ENCODE results near the gene PLAU. TPM values are rescaled to one million over a fixed set of nuclear protein-coding genes. Genes with fewer than 3 reads are reported as not detected.

The PLAU gene
- total and polyA plus RNA-seq, 2 experiments from 2014 or later: 13.3 to 17.5 TPM

GRCh38 chr10:73871295-73872189, 39.4 kb upstream of the PLAU start:
- Histone ChIP-seq H3F3A (replicated peaks; ENCODE audit: low read depth) (peaks cover 25% of the 10 kb centered on the region; the same call in 1 of the 2 replicates), H2AFZ (no peak overlapping the region), H3K4me3 (no peak overlapping the region), H3K4me1 (ENCODE audit: insufficient read depth) (peaks cover 19% of the 10 kb centered on the region), H3K27me3 (ENCODE audit: insufficient read depth) (peaks cover 7% of the 10 kb centered on the region; the same call in 1 of the 2 replicates), H4K20me1 (replicated peaks; ENCODE audit: insufficient read depth) (peaks cover 31% of the 10 kb centered on the region; the same call in 1 of the 2 replicates), H3K9me2 (ENCODE audit: insufficient read depth) (no peaks in the 10 kb centered on the region), H3K36me3 (ENCODE audit: insufficient read depth) (no peaks in the 10 kb centered on the region), H3K4me2 (no peak overlapping the region), H3K27ac (ENCODE audit: low read depth) (no peak overlapping the region), H3K79me2 (replicated peaks; ENCODE audit: insufficient read depth) (peaks cover 59% of the 10 kb centered on the region)
- peak overlapping the region; percentile 7; the same call in 1 of the 2 replicates for H3K27ac Mint-ChIP-seq
- peaks cover 49% of the 10 kb centered on the region for H3K4me1 Mint-ChIP-seq
- TF ChIP-seq ZNF114 (CRISPR knock-in tag; IDR thresholded peaks at IDR 0.05) (no peak), NANOG (IDR thresholded peaks at IDR 0.05; ENCODE audit: borderline replicate concordance) (no peak)
- H3K4me3 Mint-ChIP-seq: peak overlapping the region; percentile 81; the same call in 1 of the 3 replicates
- no peak for ATAC-seq
- no peaks in the 10 kb centered on the region for H3K9me3 Mint-ChIP-seq
- peaks cover 23% of the 10 kb centered on the region for H3K27me3 Mint-ChIP-seq (ENCODE audit: insufficient read depth, low read depth, poor library complexity)
- H3K36me3 Mint-ChIP-seq (ENCODE audit: low read depth): peaks cover 47% of the 10 kb centered on the region
- DNase-seq (ENCODE audit: low spot score): no peak

- no peak; the same call in 2 of the 3 replicates for ATAC-seq
- no peak overlapping the region for H3K4me2 ChIP-seq
- peaks cover 31% of the 10 kb centered on the region; the same call in 1 of the 2 replicates for H4K20me1 ChIP-seq (replicated peaks; ENCODE audit: insufficient read depth)
Observed at GRCh38 chr10:73872190-73872710, 38.7 kb upstream of the PLAU start.

More at GRCh38 chr10:73872190-73872710, 38.7 kb upstream of the PLAU start:
- Mint-ChIP-seq H3K4me3 (peak overlapping the region; percentile 81), H3K36me3 (ENCODE audit: low read depth) (peaks cover 40% of the 10 kb centered on the region), H3K9me3 (no peaks in the 10 kb centered on the region), H3K27ac (no peak overlapping the region), H3K27me3 (ENCODE audit: insufficient read depth, low read depth, poor library complexity) (peaks cover 18% of the 10 kb centered on the region), H3K4me1 (peaks cover 42% of the 10 kb centered on the region)
- Histone ChIP-seq H3F3A (replicated peaks; ENCODE audit: low read depth) (peaks cover 18% of the 10 kb centered on the region; the same call in 1 of the 2 replicates), H3K36me3 (ENCODE audit: insufficient read depth) (no peaks in the 10 kb centered on the region), H3K27ac (ENCODE audit: low read depth) (no peak overlapping the region), H3K27me3 (ENCODE audit: insufficient read depth) (peaks cover 7% of the 10 kb centered on the region; the same call in 1 of the 2 replicates), H3K4me3 (peak overlapping the region; percentile 26; the same call in 1 of the 2 replicates), H3K79me2 (replicated peaks; ENCODE audit: insufficient read depth) (peaks cover 52% of the 10 kb centered on the region), H3K4me1 (ENCODE audit: insufficient read depth) (peaks cover 13% of the 10 kb centered on the region), H3K9me2 (ENCODE audit: insufficient read depth) (no peaks in the 10 kb centered on the region), H2AFZ (no peak overlapping the region)
- DNase-seq (ENCODE audit: low spot score): no peak
- TF ChIP-seq, protein P1, sequence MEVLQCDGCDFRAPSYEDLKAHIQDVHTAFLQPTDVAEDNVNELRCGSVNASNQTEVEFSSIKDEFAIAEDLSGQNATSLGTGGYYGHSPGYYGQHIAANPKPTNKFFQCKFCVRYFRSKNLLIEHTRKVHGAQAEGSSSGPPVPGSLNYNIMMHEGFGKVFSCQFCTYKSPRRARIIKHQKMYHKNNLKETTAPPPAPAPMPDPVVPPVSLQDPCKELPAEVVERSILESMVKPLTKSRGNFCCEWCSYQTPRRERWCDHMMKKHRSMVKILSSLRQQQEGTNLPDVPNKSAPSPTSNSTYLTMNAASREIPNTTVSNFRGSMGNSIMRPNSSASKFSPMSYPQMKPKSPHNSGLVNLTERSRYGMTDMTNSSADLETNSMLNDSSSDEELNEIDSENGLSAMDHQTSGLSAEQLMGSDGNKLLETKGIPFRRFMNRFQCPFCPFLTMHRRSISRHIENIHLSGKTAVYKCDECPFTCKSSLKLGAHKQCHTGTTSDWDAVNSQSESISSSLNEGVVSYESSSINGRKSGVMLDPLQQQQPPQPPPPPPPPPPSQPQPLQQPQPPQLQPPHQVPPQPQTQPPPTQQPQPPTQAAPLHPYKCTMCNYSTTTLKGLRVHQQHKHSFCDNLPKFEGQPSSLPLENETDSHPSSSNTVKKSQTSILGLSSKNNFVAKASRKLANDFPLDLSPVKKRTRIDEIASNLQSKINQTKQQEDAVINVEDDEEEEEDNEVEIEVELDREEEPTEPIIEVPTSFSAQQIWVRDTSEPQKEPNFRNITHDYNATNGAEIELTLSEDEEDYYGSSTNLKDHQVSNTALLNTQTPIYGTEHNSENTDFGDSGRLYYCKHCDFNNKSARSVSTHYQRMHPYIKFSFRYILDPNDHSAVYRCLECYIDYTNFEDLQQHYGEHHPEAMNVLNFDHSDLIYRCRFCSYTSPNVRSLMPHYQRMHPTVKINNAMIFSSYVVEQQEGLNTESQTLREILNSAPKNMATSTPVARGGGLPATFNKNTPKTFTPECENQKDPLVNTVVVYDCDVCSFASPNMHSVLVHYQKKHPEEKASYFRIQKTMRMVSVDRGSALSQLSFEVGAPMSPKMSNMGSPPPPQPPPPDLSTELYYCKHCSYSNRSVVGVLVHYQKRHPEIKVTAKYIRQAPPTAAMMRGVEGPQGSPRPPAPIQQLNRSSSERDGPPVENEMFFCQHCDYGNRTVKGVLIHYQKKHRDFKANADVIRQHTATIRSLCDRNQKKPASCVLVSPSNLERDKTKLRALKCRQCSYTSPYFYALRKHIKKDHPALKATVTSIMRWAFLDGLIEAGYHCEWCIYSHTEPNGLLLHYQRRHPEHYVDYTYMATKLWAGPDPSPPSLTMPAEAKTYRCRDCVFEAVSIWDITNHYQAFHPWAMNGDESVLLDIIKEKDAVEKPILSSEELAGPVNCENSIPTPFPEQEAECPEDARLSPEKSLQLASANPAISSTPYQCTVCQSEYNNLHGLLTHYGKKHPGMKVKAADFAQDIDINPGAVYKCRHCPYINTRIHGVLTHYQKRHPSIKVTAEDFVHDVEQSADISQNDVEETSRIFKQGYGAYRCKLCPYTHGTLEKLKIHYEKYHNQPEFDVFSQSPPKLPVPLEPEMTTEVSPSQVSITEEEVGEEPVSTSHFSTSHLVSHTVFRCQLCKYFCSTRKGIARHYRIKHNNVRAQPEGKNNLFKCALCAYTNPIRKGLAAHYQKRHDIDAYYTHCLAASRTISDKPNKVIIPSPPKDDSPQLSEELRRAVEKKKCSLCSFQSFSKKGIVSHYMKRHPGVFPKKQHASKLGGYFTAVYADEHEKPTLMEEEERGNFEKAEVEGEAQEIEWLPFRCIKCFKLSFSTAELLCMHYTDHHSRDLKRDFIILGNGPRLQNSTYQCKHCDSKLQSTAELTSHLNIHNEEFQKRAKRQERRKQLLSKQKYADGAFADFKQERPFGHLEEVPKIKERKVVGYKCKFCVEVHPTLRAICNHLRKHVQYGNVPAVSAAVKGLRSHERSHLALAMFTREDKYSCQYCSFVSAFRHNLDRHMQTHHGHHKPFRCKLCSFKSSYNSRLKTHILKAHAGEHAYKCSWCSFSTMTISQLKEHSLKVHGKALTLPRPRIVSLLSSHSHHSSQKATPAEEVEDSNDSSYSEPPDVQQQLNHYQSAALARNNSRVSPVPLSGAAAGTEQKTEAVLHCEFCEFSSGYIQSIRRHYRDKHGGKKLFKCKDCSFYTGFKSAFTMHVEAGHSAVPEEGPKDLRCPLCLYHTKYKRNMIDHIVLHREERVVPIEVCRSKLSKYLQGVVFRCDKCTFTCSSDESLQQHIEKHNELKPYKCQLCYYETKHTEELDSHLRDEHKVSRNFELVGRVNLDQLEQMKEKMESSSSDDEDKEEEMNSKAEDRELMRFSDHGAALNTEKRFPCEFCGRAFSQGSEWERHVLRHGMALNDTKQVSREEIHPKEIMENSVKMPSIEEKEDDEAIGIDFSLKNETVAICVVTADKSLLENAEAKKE (CRISPR knock-in tag; IDR thresholded peaks at IDR 0.05): no peak
- TF ChIP-seq, protein P2, sequence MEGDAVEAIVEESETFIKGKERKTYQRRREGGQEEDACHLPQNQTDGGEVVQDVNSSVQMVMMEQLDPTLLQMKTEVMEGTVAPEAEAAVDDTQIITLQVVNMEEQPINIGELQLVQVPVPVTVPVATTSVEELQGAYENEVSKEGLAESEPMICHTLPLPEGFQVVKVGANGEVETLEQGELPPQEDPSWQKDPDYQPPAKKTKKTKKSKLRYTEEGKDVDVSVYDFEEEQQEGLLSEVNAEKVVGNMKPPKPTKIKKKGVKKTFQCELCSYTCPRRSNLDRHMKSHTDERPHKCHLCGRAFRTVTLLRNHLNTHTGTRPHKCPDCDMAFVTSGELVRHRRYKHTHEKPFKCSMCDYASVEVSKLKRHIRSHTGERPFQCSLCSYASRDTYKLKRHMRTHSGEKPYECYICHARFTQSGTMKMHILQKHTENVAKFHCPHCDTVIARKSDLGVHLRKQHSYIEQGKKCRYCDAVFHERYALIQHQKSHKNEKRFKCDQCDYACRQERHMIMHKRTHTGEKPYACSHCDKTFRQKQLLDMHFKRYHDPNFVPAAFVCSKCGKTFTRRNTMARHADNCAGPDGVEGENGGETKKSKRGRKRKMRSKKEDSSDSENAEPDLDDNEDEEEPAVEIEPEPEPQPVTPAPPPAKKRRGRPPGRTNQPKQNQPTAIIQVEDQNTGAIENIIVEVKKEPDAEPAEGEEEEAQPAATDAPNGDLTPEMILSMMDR (conservative IDR thresholded peaks at IDR 0.05; ENCODE audit: low read depth in 2 of 2): peak in 1 of 2 experiments; percentile 35; a peak in 2 of 4 replicates
- no peak for TF ChIP-seq EZH2phosphoT487 (IDR thresholded peaks at IDR 0.05; ENCODE audit: unreplicated experiment)
